ENCODE measurements around the gene OCA2. TPM values are rescaled to one million over a fixed set of nuclear protein-coding genes. Genes with fewer than 3 reads are reported as not detected.
A peak's percentile ranks its signal among the peaks of the same experiment; 100 is the strongest.

OCA2 gene
- total and polyA plus RNA-seq, 2 experiments from 2014 or later = 0.49 to 0.63 TPM

- Histone ChIP-seq H3K36me3 (no peaks in the 10 kb centered on the region), H3K27me3 (peaks cover 67% of the 10 kb centered on the region), H3K4me1 (ENCODE audit: low read depth) (no peaks in the 10 kb centered on the region), H3K9me3 (ENCODE audit: low read depth) (no peaks in the 10 kb centered on the region), H3K4me3 (peak overlapping the region; percentile 15), H3K27ac (no peak overlapping the region)
- no peak for DNase-seq (ENCODE audit: low read depth in 1 of 2, low spot score in 1 of 2)
- TF ChIP-seq CTCF (IDR thresholded peaks at IDR 0.05; ENCODE audit: low read depth, low read length) = no peak
Observed at GRCh38 chr15:28099555-28100140, 533 bp upstream of the OCA2 start.

- no peaks in the 10 kb centered on the region for H3K9me3 ChIP-seq (ENCODE audit: low read depth)
- no peak for DNase-seq (ENCODE audit: low read depth in 1 of 2, low spot score in 1 of 2)
- H3K27me3 ChIP-seq = peaks cover 80% of the 10 kb centered on the region
- H3K4me3 ChIP-seq = no peak overlapping the region
- H3K27ac ChIP-seq = no peak overlapping the region
- H3K36me3 ChIP-seq = no peaks in the 10 kb centered on the region
- H3K4me1 ChIP-seq (ENCODE audit: low read depth) = no peaks in the 10 kb centered on the region
- TF ChIP-seq CTCF (IDR thresholded peaks at IDR 0.05; ENCODE audit: low read depth, low read length) = no peak
Observed at GRCh38 chr15:28098360-28098765, 752 bp downstream of the OCA2 start.

GRCh38 chr15:28097656-28098359 lies 1.3 kb downstream of the OCA2 start:
- Histone ChIP-seq H3K27me3 (peaks cover 86% of the 10 kb centered on the region), H3K27ac (no peak overlapping the region), H3K9me3 (ENCODE audit: low read depth) (no peaks in the 10 kb centered on the region), H3K4me1 (ENCODE audit: low read depth) (no peaks in the 10 kb centered on the region), H3K4me3 (no peak overlapping the region), H3K36me3 (no peaks in the 10 kb centered on the region)
- DNase-seq (ENCODE audit: low read depth in 1 of 2, low spot score in 1 of 2) = no peak
- TF ChIP-seq CTCF (IDR thresholded peaks at IDR 0.05; ENCODE audit: low read depth, low read length) = no peak

- Histone ChIP-seq H3K4me3 (peak overlapping the region; percentile 30), H3K27me3 (peaks cover 91% of the 10 kb centered on the region), H3K36me3 (no peaks in the 10 kb centered on the region), H3K27ac (no peak overlapping the region), H3K4me1 (ENCODE audit: low read depth) (no peaks in the 10 kb centered on the region), H3K9me3 (ENCODE audit: low read depth) (no peaks in the 10 kb centered on the region)
- DNase-seq (ENCODE audit: low read depth in 1 of 2, low spot score in 1 of 2) = peak in 1 of 2 donors; percentile 60
- no peak for TF ChIP-seq CTCF (IDR thresholded peaks at IDR 0.05; ENCODE audit: low read depth, low read length)
Observed at GRCh38 chr15:28096670-28097431, 2.3 kb downstream of the OCA2 start.

GRCh38 chr15:28096411-28096669 lies 2.8 kb downstream of the OCA2 start:
- Histone ChIP-seq H3K27ac (no peak overlapping the region), H3K4me1 (ENCODE audit: low read depth) (no peaks in the 10 kb centered on the region), H3K4me3 (peak overlapping the region; percentile 30), H3K27me3 (peaks cover 87% of the 10 kb centered on the region), H3K9me3 (ENCODE audit: low read depth) (no peaks in the 10 kb centered on the region), H3K36me3 (no peaks in the 10 kb centered on the region)
- TF ChIP-seq CTCF (IDR thresholded peaks at IDR 0.05; ENCODE audit: low read depth, low read length) = no peak
- DNase-seq (ENCODE audit: low read depth in 1 of 2, low spot score in 1 of 2) = no peak

Measured in cardiac muscle cell (in vitro differentiated cells and primary cell).